ENCODE results near the gene AQP11. TPM values are rescaled to one million over a fixed set of nuclear protein-coding genes. Genes with fewer than 3 reads are reported as not detected.
"Not testable (repeated sequence)": the region's sequence is repeated elsewhere in the genome, so short reads cannot be mapped to it uniquely, and the experiment has no call there.

Gene AQP11
- total and polyA plus RNA-seq, 10 donors, result 0.11 to 0.74 (median 0.31) TPM

- Histone ChIP-seq H3K9me3 (peaks cover 0 to 9% (median 0%) of the 10 kb centered on the region in 8 donors), H3K4me3 (no peak overlapping the region), H3K36me3 (no peaks in the 10 kb centered on the region), H3K27ac (no peak overlapping the region), H3K4me1 (peaks cover 0 to 8% (median 2%) of the 10 kb centered on the region in 6 donors), H3K27me3 (replicated peaks in 1 of 7) (no peaks in the 10 kb centered on the region)
- DNase-seq, result no peak
- no peak for TF ChIP-seq POLR2AphosphoS5 (IDR thresholded peaks at IDR 0.05)
- TF ChIP-seq POLR2A (IDR thresholded peaks at IDR 0.05), result no peak
- TF ChIP-seq CTCF (IDR thresholded peaks at IDR 0.05 in 8 of 11, conservative IDR thresholded peaks at IDR 0.05 in 3 of 11), result peak in 1 of 11 experiments; percentile 23
- intact Hi-C loops (cut with DNase I; ENCODE audit: low total_unique reads), result loop anchor here (5.0 to 10.0 kb wide), 2 partner anchors 354 to 421 kb away; partner anchors contain the start of gene MYO7A
- 70 to 76% (median 73%) methylated on average over 6 of the region's 6 CpGs for WGBS, 5 donors
Observed at GRCh38 chr11:77548552-77549445, 41.0 kb upstream of the AQP11 start.

GRCh38 chr11:77551426-77551825 lies 38.3 kb upstream of the AQP11 start:
- H3K27me3 ChIP-seq (replicated peaks in 1 of 7); H3K36me3 ChIP-seq; H3K27ac ChIP-seq; intact Hi-C loops (cut with DNase I; ENCODE audit: low total_unique reads); H3K4me3 ChIP-seq; H3K4me1 ChIP-seq; DNase-seq: not testable (repeated sequence)
- 82 to 91% (median 88%) methylated on average over 8 of the region's 8 CpGs for WGBS, 5 donors
- peaks cover 0 to 22% (median 11%) of the 10 kb centered on the region in 8 donors for H3K9me3 ChIP-seq

- intact Hi-C loops (cut with DNase I; ENCODE audit: low total_unique reads), result no loop called here
- no peaks in the 10 kb centered on the region for H3K36me3 ChIP-seq
- DNase-seq, result no peak
Observed at GRCh38 chr11:77557553-77557952, 32.2 kb upstream of the AQP11 start.

GRCh38 chr11:77558380-77558779 lies 31.4 kb upstream of the AQP11 start:
- Histone ChIP-seq H3K9me3 (peaks cover 0 to 19% (median 10%) of the 10 kb centered on the region in 8 donors), H3K36me3 (no peaks in the 10 kb centered on the region), H3K27me3 (replicated peaks in 1 of 7) (no peaks in the 10 kb centered on the region), H3K27ac (no peak overlapping the region), H3K4me1 (no peaks in the 10 kb centered on the region), H3K4me3 (no peak overlapping the region)
- intact Hi-C loops (cut with DNase I; ENCODE audit: low total_unique reads), result no loop called here
- no peak for DNase-seq
- no peak for TF ChIP-seq POLR2AphosphoS5 (IDR thresholded peaks at IDR 0.05)
- 56 to 79% (median 69%) methylated on average over 4 of the region's 4 CpGs for WGBS, 5 donors

More at GRCh38 chr11:77557553-77557952, 32.2 kb upstream of the AQP11 start:
- TF ChIP-seq CTCF (IDR thresholded peaks at IDR 0.05 in 8 of 11, conservative IDR thresholded peaks at IDR 0.05 in 3 of 11), result peak in 1 of 11 experiments; percentile 17
- no peak for TF ChIP-seq POLR2A (IDR thresholded peaks at IDR 0.05)
- WGBS, 5 donors, result 54 to 84% (median 81%) methylated on average over 5 of the region's 5 CpGs
- no peaks in the 10 kb centered on the region for H3K4me1 ChIP-seq
- H3K27ac ChIP-seq, result no peak overlapping the region
- no peaks in the 10 kb centered on the region for H3K27me3 ChIP-seq (replicated peaks in 1 of 7)
- no peak overlapping the region for H3K4me3 ChIP-seq
- peaks cover 0 to 13% (median 10%) of the 10 kb centered on the region in 8 donors for H3K9me3 ChIP-seq

GRCh38 chr11:77559686-77560401 lies 29.9 kb upstream of the AQP11 start:
- intact Hi-C loops (cut with DNase I; ENCODE audit: low total_unique reads), result no loop called here

More at GRCh38 chr11:77559686-77560401, 29.9 kb upstream of the AQP11 start:
- TF ChIP-seq POLR2AphosphoS5 (IDR thresholded peaks at IDR 0.05) (no peak), POLR2A (IDR thresholded peaks at IDR 0.05) (no peak), CTCF (IDR thresholded peaks at IDR 0.05 in 8 of 11, conservative IDR thresholded peaks at IDR 0.05 in 3 of 11) (no peak)
- Histone ChIP-seq H3K27ac (no peak overlapping the region), H3K9me3 (peaks cover 0 to 17% (median 6%) of the 10 kb centered on the region in 8 donors), H3K36me3 (no peaks in the 10 kb centered on the region), H3K27me3 (replicated peaks in 1 of 7) (no peaks in the 10 kb centered on the region), H3K4me3 (no peak overlapping the region), H3K4me1 (no peaks in the 10 kb centered on the region)
- DNase-seq, result no peak
- 82 to 93% (median 90%) methylated on average over 6 of the region's 6 CpGs for WGBS, 5 donors
